ENCODE data around the gene ZKSCAN3.
A peak's percentile ranks its signal among the peaks of the same experiment; 100 is the strongest.
"Not testable (repeated sequence)": the region's sequence is repeated elsewhere in the genome, so short reads cannot be mapped to it uniquely, and the experiment has no call there.

ZKSCAN3 gene

GRCh38 chr6:28371706-28372451, 22.1 kb downstream of the ZKSCAN3 start:
- no peak for DNase-seq (ENCODE audit: low read depth, low spot score)

DNA sequence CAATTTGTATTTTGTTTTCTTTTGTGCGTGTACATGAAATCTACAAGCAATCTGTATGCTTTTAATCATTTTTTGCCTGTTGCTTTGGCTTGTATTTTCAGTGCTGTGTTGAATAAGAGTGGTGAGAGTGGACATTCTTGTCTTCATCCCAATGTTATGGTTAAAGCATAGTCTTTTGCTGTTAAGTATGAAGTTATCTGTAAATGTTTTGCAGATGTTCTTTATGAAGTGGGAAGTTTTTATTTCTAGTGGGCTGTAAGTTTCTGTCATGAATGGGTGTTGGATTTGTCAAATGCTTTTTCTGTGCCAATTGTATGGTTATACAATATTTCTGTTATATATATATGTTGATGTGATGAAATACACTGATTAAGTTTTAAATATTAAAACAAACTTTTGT, 24.2 kb downstream of the ZKSCAN3 start:
- no peak for DNase-seq (ENCODE audit: low read depth, low spot score)

- DNase-seq (ENCODE audit: low read depth, low spot score) = no peak
Observed at GRCh38 chr6:28377879-28378278, 28.1 kb downstream of the ZKSCAN3 start.

DNA sequence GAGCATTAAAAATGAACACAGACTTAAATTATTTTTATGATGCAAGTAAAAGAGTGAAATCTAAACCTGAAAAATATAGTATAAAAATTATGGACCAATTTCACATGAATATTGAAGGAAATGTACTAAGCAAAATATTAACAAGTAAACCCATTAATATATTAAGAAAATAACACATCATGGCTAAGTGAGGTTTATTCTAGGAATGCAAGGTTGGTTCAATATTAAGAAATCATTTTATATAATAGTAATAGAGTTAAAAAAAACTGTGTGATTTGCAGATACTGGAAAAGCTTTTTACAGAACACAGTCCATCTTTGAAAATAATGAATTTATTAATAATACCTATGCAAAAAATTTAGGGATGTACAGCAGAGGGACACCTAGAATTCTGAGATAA, 28.9 kb downstream of the ZKSCAN3 start:
- DNase-seq (ENCODE audit: low read depth, low spot score) = no peak

- DNase-seq (ENCODE audit: low read depth, low spot score) = no peak
Observed at GRCh38 chr6:28380381-28380780, 30.6 kb downstream of the ZKSCAN3 start.

DNA sequence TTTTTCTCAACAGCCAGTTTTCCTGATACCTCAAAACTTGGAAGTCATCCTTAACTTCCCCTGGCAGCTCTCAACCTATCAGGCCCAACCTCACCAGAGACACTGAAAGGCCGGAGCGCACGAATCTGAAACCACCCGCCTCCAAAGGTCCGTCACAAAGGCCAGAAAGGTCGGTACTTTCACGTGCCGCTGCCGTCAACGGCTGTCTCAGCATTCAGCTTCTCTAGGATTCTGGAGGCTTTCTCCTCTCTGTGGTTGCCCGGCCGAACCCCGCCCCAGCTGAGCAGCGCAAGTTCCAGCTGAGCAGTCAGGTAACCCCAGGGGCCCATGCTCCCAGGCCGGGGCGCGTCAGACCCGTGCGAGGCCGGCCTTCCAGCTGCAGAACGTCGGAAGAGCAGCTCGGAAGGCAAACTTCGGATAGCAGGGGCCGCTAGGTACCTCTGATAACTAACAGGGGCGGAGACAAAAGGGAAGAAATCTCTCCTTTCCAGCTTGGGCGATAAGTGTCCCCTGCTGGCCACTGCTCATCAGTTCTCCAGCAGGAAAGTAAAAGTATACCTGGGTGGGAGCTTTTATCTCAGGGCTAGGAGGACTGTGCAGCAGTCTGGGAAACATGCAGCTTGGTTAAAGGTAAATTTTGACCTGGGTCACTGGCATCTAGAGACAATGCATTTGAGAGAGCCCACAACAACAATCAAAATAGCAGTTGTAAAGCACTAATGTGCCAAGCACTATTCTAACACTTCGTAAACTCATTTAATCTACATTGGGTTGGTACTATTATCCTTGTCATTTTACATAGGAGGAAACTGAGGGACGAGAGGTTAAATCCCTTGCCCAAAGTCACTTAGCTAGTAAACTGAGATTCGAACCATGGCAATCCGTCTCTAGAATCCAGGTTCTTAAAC, 33.7 kb downstream of the ZKSCAN3 start:
- DNase-seq (ENCODE audit: low read depth, low spot score) = peak; percentile 95

DNA sequence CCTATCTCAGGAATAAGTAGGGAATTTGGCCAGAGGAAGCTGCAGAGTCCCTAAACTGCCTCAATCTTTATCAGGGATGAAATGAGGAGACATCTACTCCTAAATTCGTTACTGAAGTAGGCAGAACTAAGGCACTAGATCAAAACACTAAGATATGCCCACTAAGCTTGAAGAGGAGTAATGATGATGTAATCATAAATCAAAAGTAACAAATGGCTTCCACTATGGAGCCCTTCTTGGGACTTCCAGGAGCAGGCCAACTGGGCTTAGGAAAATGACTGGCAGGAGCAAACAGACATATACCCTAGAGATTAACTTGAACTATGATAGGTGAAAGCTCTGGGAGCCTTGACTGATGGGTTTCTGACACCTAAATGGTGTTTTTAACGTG, 34.4 kb downstream of the ZKSCAN3 start:
- DNase-seq (ENCODE audit: low read depth, low spot score) = no peak

DNA sequence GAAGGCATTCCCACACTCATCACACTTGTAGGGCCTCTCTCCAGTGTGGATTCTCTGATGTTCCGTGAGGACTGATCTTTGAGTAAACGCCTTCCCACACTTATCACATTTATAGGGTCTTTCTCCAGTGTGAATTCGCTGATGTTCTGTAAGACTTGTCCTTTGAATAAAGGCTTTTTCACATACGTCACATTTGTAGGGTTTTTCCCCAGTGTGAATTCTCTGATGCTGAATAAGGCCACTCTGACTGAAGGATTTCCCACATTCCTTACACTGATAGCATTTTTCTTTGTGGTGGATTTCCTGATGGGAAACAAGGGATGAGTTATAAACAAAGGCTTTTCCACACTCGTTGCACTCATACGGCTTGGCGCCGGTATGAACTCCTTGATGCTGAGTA, 40.9 kb downstream of the ZKSCAN3 start:
- DNase-seq (ENCODE audit: low read depth, low spot score) = no peak

DNA sequence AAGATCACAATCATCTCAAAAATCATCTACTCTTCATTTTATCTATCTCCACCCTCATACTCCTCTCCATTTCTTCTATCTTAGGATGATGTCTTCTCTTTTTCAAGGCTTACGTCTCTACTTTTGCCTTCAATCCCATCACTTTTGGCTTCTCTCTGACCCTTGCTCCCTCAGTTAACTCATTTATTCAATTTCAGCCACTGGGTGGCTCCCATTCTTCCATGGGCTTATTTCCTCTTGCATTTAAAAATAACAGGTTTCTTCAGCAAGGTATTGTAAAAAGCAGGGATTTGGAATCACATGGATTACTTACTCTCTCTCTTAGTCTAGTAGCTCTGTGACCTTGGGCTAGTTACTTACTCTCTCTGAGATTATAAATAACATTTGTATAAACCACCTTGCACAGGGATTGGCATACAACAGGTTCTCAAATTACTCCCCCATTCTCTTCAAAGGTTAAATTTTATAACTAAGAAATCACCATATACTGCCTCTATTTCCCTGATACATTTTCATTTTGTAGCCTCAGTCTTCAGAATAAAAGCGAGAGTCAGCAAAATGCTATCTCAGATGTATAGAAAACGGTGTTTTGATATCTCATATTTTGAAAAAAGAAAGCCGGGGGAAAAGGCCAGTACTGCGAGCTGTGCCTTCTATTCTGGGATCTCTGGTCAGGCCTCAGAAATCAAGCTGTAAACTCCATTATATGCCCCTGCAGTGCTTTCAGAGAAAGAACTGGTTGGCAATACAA, 44.3 kb downstream of the ZKSCAN3 start:
- DNase-seq (ENCODE audit: low read depth, low spot score) = no peak

DNA sequence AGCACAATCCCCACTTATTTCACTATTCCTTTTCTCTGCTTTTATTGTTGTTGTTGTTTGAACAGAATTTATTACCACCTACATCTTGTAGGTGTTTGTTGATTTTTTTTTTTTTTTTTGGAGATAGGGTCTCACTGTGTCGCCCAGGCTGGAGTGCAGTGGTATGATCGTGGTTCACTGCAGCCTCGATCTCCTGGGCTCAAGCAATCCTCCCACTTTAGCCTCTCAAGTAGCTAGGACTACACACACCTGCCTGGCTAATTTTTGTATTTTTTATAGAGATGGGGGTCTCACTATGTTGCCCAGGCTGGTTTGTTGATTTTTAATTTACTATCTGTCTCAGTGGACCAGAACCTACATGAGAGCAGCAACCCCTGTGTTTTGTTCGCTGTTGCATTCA, 46.2 kb downstream of the ZKSCAN3 start:
- no peak for DNase-seq (ENCODE audit: low read depth, low spot score)

- DNase-seq (ENCODE audit: low read depth, low spot score) = peak; percentile 94
Observed at GRCh38 chr6:28399350-28400121, 49.8 kb downstream of the ZKSCAN3 start, which contains the start of gene ZSCAN12. ZSCAN12 (minus strand) TSS chr6:28399747; CDS start chr6:28398405, 1,342 bp downstream.

- no peak for DNase-seq (ENCODE audit: low read depth, low spot score)
Observed at GRCh38 chr6:28400122-28400451, 50.3 kb downstream of the ZKSCAN3 start.

- DNase-seq (ENCODE audit: low read depth, low spot score) = no peak
Observed at GRCh38 chr6:28401172-28401571, 51.4 kb downstream of the ZKSCAN3 start.

DNA sequence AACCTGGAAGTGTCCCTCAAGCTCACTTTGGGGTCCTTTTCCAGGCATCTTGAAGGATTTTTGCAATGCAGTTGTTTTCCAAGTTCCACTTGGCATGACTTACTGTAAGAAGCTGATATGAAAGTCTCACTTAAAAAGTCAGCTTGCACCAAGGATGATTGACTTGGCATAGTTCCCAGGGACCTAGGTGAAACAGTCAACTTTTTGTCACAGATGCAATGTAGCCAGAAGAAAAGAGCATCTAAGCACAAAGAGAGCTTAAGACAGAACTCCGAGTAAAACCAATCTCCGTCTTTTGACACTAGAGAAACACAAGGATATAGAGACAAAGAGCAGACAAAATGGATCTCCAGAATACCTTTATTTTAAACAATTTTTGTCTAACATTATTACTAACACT, 52.5 kb downstream of the ZKSCAN3 start:
- DNase-seq (ENCODE audit: low read depth, low spot score) = no peak

DNA sequence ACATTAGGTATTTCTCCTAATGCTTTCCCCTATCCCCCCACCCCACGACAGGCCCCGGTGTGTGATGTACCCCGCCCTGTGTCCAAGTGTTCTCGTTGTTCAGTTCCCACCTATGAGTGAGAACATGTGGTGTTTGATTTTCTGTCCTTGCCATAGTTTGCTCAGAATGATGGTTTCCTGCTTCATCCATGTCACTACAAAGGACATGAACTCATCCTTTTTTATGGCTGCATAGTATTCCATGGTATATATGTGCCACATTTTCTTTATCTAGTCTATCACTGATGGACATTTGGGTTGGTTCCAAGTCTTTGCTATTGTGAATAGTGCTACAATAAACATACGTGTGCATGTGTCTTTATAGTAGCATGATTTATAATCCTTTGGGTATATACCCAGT, 54.2 kb downstream of the ZKSCAN3 start:
- not testable (repeated sequence) for DNase-seq (ENCODE audit: low read depth, low spot score)

GRCh38 chr6:28407401-28407800, 57.7 kb downstream of the ZKSCAN3 start:
- no peak for DNase-seq (ENCODE audit: low read depth, low spot score)

- DNase-seq (ENCODE audit: low read depth, low spot score) = no peak
Observed at GRCh38 chr6:28408076-28408802, 58.5 kb downstream of the ZKSCAN3 start.

GRCh38 chr6:28410767-28411166, 61.0 kb downstream of the ZKSCAN3 start:
- no peak for DNase-seq (ENCODE audit: low read depth, low spot score)

DNA sequence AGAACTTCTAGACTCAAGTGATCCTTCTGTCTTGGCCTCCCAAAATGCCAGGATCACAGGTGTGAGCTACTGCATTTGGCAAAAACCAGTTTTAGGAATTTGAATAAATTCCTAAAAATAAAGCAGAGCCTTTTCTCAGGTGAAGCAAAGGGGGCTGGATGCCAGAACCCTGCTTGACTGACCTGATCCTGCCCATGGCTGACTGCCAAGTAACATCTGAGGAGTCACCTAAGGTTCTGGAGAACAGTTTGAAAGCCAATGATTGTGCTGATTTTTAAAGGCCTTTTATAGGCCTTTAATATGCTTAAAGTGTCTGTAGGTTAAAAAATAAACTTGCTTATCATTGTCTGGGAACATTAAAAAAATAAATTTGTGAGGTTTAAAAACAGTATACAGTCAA, 63.9 kb downstream of the ZKSCAN3 start:
- DNase-seq (ENCODE audit: low read depth, low spot score) = no peak

All from ELF-1 (cell line).